A549 treated with AZD9567 at 1 μM for 4 hours (cell line): ENCODE results near the gene SMPD1. TPM values are rescaled to one million over a fixed set of nuclear protein-coding genes. Genes with fewer than 3 reads are reported as not detected.

Experiments used
- total RNA-seq: library from RNA; stranded (reverse); fragments of 200-300 nt; extraction: Qiagen RNA extraction; gene quantifications from 5 replicates; pipeline ENCODE4 v1.2.3, GENCODE V29; 2022; ENCODE audit not compliant: insufficient read depth

The SMPD1 gene
- total RNA-seq: 9.0 to 19.4 TPM (median 9.8 TPM) in 5 replicates

DNA sequence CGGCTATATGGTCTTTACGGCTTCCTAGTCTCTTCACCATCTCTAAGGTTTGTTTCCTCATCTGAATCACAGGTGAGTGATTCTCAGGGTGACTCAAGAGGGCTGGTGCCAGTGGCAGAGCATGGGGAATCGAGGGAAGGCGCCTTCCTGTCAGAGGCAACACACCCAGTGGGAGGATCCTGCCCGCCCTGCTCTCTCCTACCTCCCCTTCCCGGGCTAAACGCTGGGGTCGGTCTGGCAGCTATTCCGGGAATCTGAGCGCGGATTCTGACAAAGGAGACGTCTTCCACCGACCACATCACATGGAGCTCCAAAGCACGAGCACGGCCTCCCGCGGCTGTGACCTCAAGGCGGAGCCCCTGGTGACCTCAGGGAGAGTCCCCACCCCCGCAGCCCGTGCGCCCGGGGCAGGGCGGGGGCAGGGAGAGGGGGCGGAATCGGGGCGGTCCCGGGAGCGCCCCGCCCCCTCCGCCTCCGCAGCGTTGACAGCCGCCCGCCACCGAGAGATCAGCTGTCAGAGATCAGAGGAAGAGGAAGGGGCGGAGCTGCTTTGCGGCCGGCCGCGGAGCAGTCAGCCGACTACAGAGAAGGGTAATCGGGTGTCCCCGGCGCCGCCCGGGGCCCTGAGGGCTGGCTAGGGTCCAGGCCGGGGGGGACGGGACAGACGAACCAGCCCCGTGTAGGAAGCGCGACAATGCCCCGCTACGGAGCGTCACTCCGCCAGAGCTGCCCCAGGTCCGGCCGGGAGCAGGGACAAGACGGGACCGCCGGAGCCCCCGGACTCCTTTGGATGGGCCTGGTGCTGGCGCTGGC, at the start of gene SMPD1:
Gene SMPD1, plus strand, starts transcription at position 570 of the 813 bp plus-strand sequence. Its CDS starts 125 bp downstream, at position 695.

DNA sequence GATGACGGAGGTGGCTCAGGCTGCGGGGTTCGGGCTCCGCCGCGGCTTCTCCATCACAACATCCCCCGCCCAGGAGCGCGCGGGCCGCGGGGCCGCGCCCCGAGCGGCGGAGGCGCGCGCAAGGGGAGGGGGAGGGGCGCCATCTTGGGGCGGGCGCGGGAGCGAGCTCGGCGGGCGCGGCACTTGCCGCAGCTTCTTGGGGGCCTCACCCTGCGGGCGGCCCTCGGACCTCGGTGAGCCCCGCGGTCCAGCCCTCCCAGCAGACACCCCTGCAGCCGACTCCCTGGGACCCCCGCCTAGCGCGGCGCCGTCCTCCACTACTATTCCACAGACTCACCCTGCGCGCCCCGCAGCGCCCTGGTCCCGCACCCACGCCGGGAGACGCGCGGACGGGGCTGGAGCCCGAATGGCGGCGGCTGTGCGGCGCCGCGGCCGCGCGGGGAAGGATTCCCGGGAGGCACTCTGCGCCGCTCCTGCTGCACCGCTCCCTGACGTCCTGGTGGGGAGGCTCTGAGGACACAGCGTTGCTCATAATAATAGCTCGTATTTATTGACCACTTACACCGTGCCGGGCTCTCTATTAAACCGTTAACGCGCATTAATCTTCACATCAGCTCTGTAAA, 28.8 kb downstream of the SMPD1 start, which contains the start of gene APBB1:
Gene APBB1, minus strand, starts transcription at position 86 of the 623 bp plus-strand sequence. CDS start 7,747 bp downstream, outside the sequence.

DNA sequence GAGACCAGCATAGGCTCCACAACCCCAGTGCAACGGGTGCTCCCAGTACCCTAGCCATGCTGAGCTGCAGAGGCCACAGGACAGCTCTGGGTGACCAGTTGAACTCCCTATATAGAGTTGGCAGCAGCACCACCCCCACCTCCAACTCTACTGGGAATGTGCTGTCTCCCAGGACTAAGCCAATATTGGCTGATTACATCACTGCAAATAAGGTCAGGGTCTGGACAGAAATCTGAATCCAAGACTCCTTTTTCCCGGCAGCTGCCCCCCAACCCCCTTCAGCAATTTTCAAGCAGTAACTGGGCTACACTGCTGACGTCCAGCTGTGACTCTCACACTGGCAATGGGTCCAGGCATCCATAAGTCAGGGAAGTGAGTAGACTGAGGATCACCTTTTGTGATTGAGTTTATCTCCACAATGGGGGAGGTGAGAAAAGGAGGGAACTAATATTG, 50.7 kb downstream of the SMPD1 start, which contains the start of gene HPX:
Gene HPX, minus strand, starts transcription at position 82 of the 453 bp plus-strand sequence. Its CDS starts 24 bp downstream, at position 58.

Other genes with a start within 250 kb of the SMPD1 start
- gene OR52B2, start 220.1 kb upstream of the SMPD1 start, total RNA-seq: not detected in 5 replicates
- not detected in 5 replicates for gene OR52W1, start 191.2 kb upstream of the SMPD1 start, total RNA-seq
- gene C11orf42, start 184.9 kb upstream of the SMPD1 start, total RNA-seq: not detected in 5 replicates
- gene FHIP1B, start 155.8 kb upstream of the SMPD1 start, total RNA-seq: 6.4 to 21.9 TPM (median 20.8 TPM) in 5 replicates
- gene CNGA4, start 151.4 kb upstream of the SMPD1 start, total RNA-seq: 0.03 to 0.09 TPM (median 0.08 TPM) in 4 of 5 replicates, not detected in the other
- not detected in 5 replicates for gene CCKBR, start 130.6 kb upstream of the SMPD1 start, total RNA-seq
- 15.2 to 33.3 TPM (median 26.0 TPM) in 5 replicates for gene CAVIN3, start 70.0 kb upstream of the SMPD1 start, total RNA-seq
- 12.0 to 19.5 TPM (median 18.1 TPM) in 5 replicates for gene APBB1, start 28.6 kb downstream of the SMPD1 start, total RNA-seq
- gene HPX, start 50.5 kb downstream of the SMPD1 start, total RNA-seq: 0.57 to 1.7 TPM (median 0.93 TPM) in 5 replicates
- 14.1 to 21.8 TPM (median 20.4 TPM) in 5 replicates for gene TRIM3, start 83.5 kb downstream of the SMPD1 start, total RNA-seq
- 46.9 to 58.2 TPM (median 57.0 TPM) in 5 replicates for gene ARFIP2, start 90.9 kb downstream of the SMPD1 start, total RNA-seq
- 14.4 to 38.1 TPM (median 33.6 TPM) in 5 replicates for gene TIMM10B, start 91.0 kb downstream of the SMPD1 start, total RNA-seq
- gene DNHD1, start 106.8 kb downstream of the SMPD1 start, total RNA-seq: 1.3 to 4.1 TPM (median 3.8 TPM) in 5 replicates
- gene RRP8, start 213.1 kb downstream of the SMPD1 start, total RNA-seq: 29.8 to 37.8 TPM (median 34.4 TPM) in 5 replicates
- 116 to 122 TPM (median 119 TPM) in 5 replicates for gene ILK, start 213.3 kb downstream of the SMPD1 start, total RNA-seq
- 181 to 250 TPM (median 245 TPM) in 5 replicates for gene TAF10, start 221.7 kb downstream of the SMPD1 start, total RNA-seq
- 39.8 to 46.4 TPM (median 44.6 TPM) in 5 replicates for gene TPP1, start 228.9 kb downstream of the SMPD1 start, total RNA-seq